Liver (tissue), 9 donors: ENCODE results near the gene TCAP. TPM values are rescaled to one million over a fixed set of nuclear protein-coding genes. Genes with fewer than 3 reads are reported as not detected.

ENCODE experiments used
- DNase-seq: peaks from one replicate; pipeline ENCODE4 v3.0.0-alpha.2; 2017; ENCODE audit warnings: low spot score
- H3K27ac ChIP-seq, 2 donors: one replicate each; pipeline ENCODE4 v1.7.0; 2013; ENCODE audit warnings: inconsistent platforms in 2 of 2, low read length in 2 of 2, control low read depth in 1 of 2, low read depth in 1 of 2, mild to moderate bottlenecking in 1 of 2
- H3K27me3 ChIP-seq, 4 donors: one replicate each; pipeline versions ENCODE4 v1.6.1 to v1.7.0; 2013; ENCODE audit warnings: low read length in 3 of 4, inconsistent platforms in 1 of 4, mild to moderate bottlenecking in 1 of 4, moderate library complexity in 1 of 4; ENCODE audit not compliant: control insufficient read depth in 4 of 4, insufficient read depth in 4 of 4
- H3K36me3 ChIP-seq, 4 donors: one replicate each; pipeline versions ENCODE4 v1.6.1 to v1.7.0; 2013; ENCODE audit warnings: low read length in 3 of 4, mild to moderate bottlenecking in 3 of 4, low read depth in 1 of 4, moderate library complexity in 1 of 4; ENCODE audit not compliant: control insufficient read depth in 4 of 4, insufficient read depth in 3 of 4
- H3K4me1 ChIP-seq, 4 donors: one replicate each; pipeline versions ENCODE4 v1.6.1 to v1.7.0; 2013; ENCODE audit warnings: low read length in 3 of 4, mild to moderate bottlenecking in 3 of 4, moderate library complexity in 1 of 4; ENCODE audit not compliant: control insufficient read depth in 4 of 4, insufficient read depth in 4 of 4
- H3K4me3 ChIP-seq, 3 donors: one replicate each; pipeline versions ENCODE4 v1.6.1 to v1.7.0; 2013; ENCODE audit warnings: low read length in 3 of 3, control low read depth in 1 of 3, low read depth in 1 of 3, mild to moderate bottlenecking in 1 of 3
- H3K9ac ChIP-seq, 2 donors: one replicate each; pipeline ENCODE4 v1.7.0; 2013; ENCODE audit warnings: low read length in 2 of 2, mild to moderate bottlenecking in 2 of 2, moderate library complexity in 2 of 2, control low read depth in 1 of 2, low read depth in 1 of 2
- H3K9me3 ChIP-seq, 4 donors: one replicate each; pipeline versions ENCODE4 v1.6.1 to v1.7.0; 2013; ENCODE audit warnings: low read length in 3 of 4; ENCODE audit not compliant: control insufficient read depth in 4 of 4
- ATF3 ChIP-seq: IDR thresholded peaks from 2 replicates; pipeline ENCODE4 v1.6.1; 2016; ENCODE audit warnings: antibody characterized with exemption
- CTCF ChIP-seq: fragments of 150-350 bp; IDR thresholded peaks from 2 replicates; pipeline ENCODE4 v1.5.1; 2017; ENCODE audit warnings: improper control_type of control experiment, low read depth, low read length; ENCODE audit not compliant: missing input control
- FOXA1 ChIP-seq: IDR thresholded peaks from 2 replicates; pipeline ENCODE4 v1.6.1; 2016; ENCODE audit warnings: antibody characterized with exemption
- GABPA ChIP-seq, 2 donors: IDR thresholded peaks in 1 of 2; conservative IDR thresholded peaks in 1 of 2; 2 replicates each; pipeline ENCODE4 v1.6.1; 2016; ENCODE audit warnings: antibody characterized with exemption in 2 of 2, mild to moderate bottlenecking in 1 of 2, moderate library complexity in 1 of 2
- HNF4A ChIP-seq, 2 donors: conservative IDR thresholded peaks; 2 replicates each; pipeline ENCODE4 v1.6.1; 2016; ENCODE audit warnings: antibody characterized with exemption in 2 of 2, mild to moderate bottlenecking in 2 of 2
- HNF4G ChIP-seq: IDR thresholded peaks from 2 replicates; pipeline ENCODE4 v1.6.1; 2016; ENCODE audit warnings: antibody characterized with exemption
- JUND ChIP-seq, 2 donors: IDR thresholded peaks; 2 replicates each; pipeline ENCODE4 v1.6.1; 2016; ENCODE audit warnings: antibody characterized with exemption in 2 of 2
- MAX ChIP-seq: IDR thresholded peaks from 2 replicates; pipeline ENCODE4 v1.6.1; 2016; ENCODE audit warnings: antibody characterized with exemption
- NR2F2 ChIP-seq: IDR thresholded peaks from 2 replicates; pipeline ENCODE4 v1.6.1; 2016; ENCODE audit warnings: antibody characterized with exemption
- RAD21 ChIP-seq, 2 donors: IDR thresholded peaks; 2 replicates each; pipeline ENCODE4 v1.6.1; 2016; ENCODE audit warnings: antibody characterized with exemption in 2 of 2, mild to moderate bottlenecking in 2 of 2
- REST ChIP-seq: IDR thresholded peaks from 2 replicates; pipeline ENCODE4 v1.6.1; 2016; ENCODE audit warnings: antibody characterized with exemption, mild to moderate bottlenecking
- RXRA ChIP-seq, 2 donors: IDR thresholded peaks; 2 replicates each; pipeline ENCODE4 v1.6.1; 2017 to 2018; ENCODE audit warnings: antibody characterized with exemption in 2 of 2, mild to moderate bottlenecking in 1 of 2
- SP1 ChIP-seq: IDR thresholded peaks from 2 replicates; pipeline ENCODE4 v1.6.1; 2018; ENCODE audit warnings: antibody characterized with exemption, mild to moderate bottlenecking
- TAF1 ChIP-seq: conservative IDR thresholded peaks from 2 replicates; pipeline ENCODE4 v1.6.1; 2016; ENCODE audit warnings: antibody characterized with exemption, mild to moderate bottlenecking
- YY1 ChIP-seq: IDR thresholded peaks from 2 replicates; pipeline ENCODE4 v1.6.1; 2016; ENCODE audit warnings: antibody characterized with exemption, mild to moderate bottlenecking
- ZBTB33 ChIP-seq: IDR thresholded peaks from 2 replicates; pipeline ENCODE4 v1.6.1; 2016; ENCODE audit warnings: antibody characterized with exemption
- WGBS: extraction: QIAGEN DNeasy Blood & Tissue Kit; methylation state at CpG from one replicate; pipeline ENCODE4 v1.1.7; 2013; 5-methylcytosine and 5-hydroxymethylcytosine counted together
- polyA plus RNA-seq, 2 donors: library from polyadenylated mRNA; stranded (reverse) in 1 of 2; unstranded in 1 of 2; fragments of 200-250 nt in 1 of 2; fragments of >200 nt in 1 of 2; fragmentation: Nextera tagmentation in 1 of 2; extraction: Ambion mirVana in 1 of 2; gene quantifications; one replicate each; pipeline versions ENCODE4 v1.2.1 to v1.2.3, GENCODE V29; 2013 to 2015
- total RNA-seq, 2 donors: library from RNA; depleted of rRNA; stranded (reverse); fragments of >200 nt; gene quantifications; one replicate each; pipeline ENCODE4 v1.2.3, GENCODE V29; 2014
- donor health status: healthy.
- donor health status: healthy.
- donor health status: healthy.
- donor health status: healthy.
- donor health status: healthy.

TCAP gene
- total and polyA plus RNA-seq, 4 donors, result 0.14 to 0.67 (median 0.22) TPM; not detected in 1

- Histone ChIP-seq H3K4me1 (peaks cover 0 to 27% (median 19%) of the 10 kb centered on the region in 4 donors), H3K9ac (no peak overlapping the region), H3K4me3 (no peak overlapping the region), H3K9me3 (no peaks in the 10 kb centered on the region), H3K27me3 (no peaks in the 10 kb centered on the region), H3K36me3 (no peaks in the 10 kb centered on the region), H3K27ac (no peak overlapping the region)
- TF ChIP-seq JUND (IDR thresholded peaks at IDR 0.05) (no peak), REST (no peak), ATF3 (no peak), MAX (no peak), RAD21 (IDR thresholded peaks at IDR 0.05) (no peak), FOXA1 (no peak), NR2F2 (no peak), SP1 (no peak), ZBTB33 (no peak), HNF4G (no peak), CTCF (no peak), GABPA (IDR thresholded peaks at IDR 0.05 in 1 of 2, conservative IDR thresholded peaks at IDR 0.05 in 1 of 2) (no peak), TAF1 (no peak), YY1 (no peak), RXRA (IDR thresholded peaks at IDR 0.05) (no peak), HNF4A (conservative IDR thresholded peaks at IDR 0.05) (no peak)
- 87% methylated on average over 4 of the region's 4 CpGs for WGBS
- no peak for DNase-seq
Measured at GRCh38 chr17:39643271-39643670, 21.9 kb upstream of the TCAP start.

GRCh38 chr17:39647256-39647655 is 17.9 kb upstream of the TCAP start:
- 92% methylated on average over 5 of the region's 5 CpGs for WGBS
- H3K27ac ChIP-seq, result no peak overlapping the region
- no peak overlapping the region for H3K4me3 ChIP-seq
- DNase-seq, result no peak
- H3K4me1 ChIP-seq, result peaks cover 0 to 5% (median 2%) of the 10 kb centered on the region in 4 donors
- no peak overlapping the region for H3K9ac ChIP-seq
- no peaks in the 10 kb centered on the region for H3K36me3 ChIP-seq
- H3K27me3 ChIP-seq, result no peaks in the 10 kb centered on the region
- no peaks in the 10 kb centered on the region for H3K9me3 ChIP-seq
- TF ChIP-seq SP1 (no peak), ZBTB33 (no peak), TAF1 (no peak), YY1 (no peak), GABPA (IDR thresholded peaks at IDR 0.05 in 1 of 2, conservative IDR thresholded peaks at IDR 0.05 in 1 of 2) (no peak), REST (no peak), MAX (no peak)
